Measurements from ENCODE around the gene TMC7. TPM values are rescaled to one million over a fixed set of nuclear protein-coding genes. Genes with fewer than 3 reads are reported as not detected.

TMC7 gene
- total and polyA plus RNA-seq, 2 of the 8 experiments (the other 6 are each of a cell fraction or from before 2014, with no cell fraction given) = 2.3 to 2.6 TPM

- Histone ChIP-seq H4K20me1 (replicated peaks in 1 of 2; ENCODE audit: control insufficient read depth in 1 of 2, insufficient read depth in 2 of 2, low read length in 2 of 2) (no peaks in the 10 kb centered on the region), H2BK20ac (ENCODE audit: low read length) (no peak overlapping the region), H4K91ac (replicated peaks; ENCODE audit: insufficient read length, low read length) (no peak overlapping the region), H3K4ac (replicated peaks; ENCODE audit: insufficient read length, low read depth, low read length) (no peak overlapping the region), H3K9ac (replicated peaks in 1 of 4; ENCODE audit: extremely low read depth in 1 of 4, low read depth in 3 of 4, low read length in 3 of 4) (no peak overlapping the region), H2AFZ (ENCODE audit: low read length) (no peak overlapping the region), H2AK5ac (ENCODE audit: low read depth, low read length) (no peak overlapping the region), H2BK120ac (replicated peaks; ENCODE audit: low read depth, low read length) (no peak overlapping the region), H3K56ac (replicated peaks; ENCODE audit: insufficient read length, low read depth, low read length) (no peak overlapping the region), H2BK15ac (ENCODE audit: low read length) (no peak overlapping the region), H3K23me2 (ENCODE audit: low read depth, low read length) (no peaks in the 10 kb centered on the region), H3K9me3 (ENCODE audit: insufficient read depth in 2 of 2, low read depth in 1 of 2, low read length in 1 of 2) (0 out of 4 replicates have a peak, but pooled peaks cover 0 to 2% of the 10 kb centered on the region in 2 experiments), H4K8ac (ENCODE audit: extremely low read depth, insufficient read depth, low read length) (no peak overlapping the region), H3K4me1 (replicated peaks in 1 of 4; ENCODE audit: control insufficient read depth in 3 of 4, insufficient read depth in 4 of 4, low read length in 3 of 4) (no peaks in the 10 kb centered on the region), H3K79me1 (ENCODE audit: low read depth, low read length) (no peaks in the 10 kb centered on the region), H3K4me2 (ENCODE audit: insufficient read depth in 1 of 2, low read depth in 2 of 2, low read length in 2 of 2) (no peak overlapping the region), H3K23ac (ENCODE audit: insufficient read length) (no peak overlapping the region), H3K36me3 (ENCODE audit: control insufficient read depth in 2 of 4, insufficient read depth in 4 of 4, low read length in 3 of 4) (peaks cover 0 to 11% (median 0%) of the 10 kb centered on the region in 4 experiments; a peak in 2 of 8 replicates), H3K79me2 (ENCODE audit: control insufficient read depth in 1 of 2, insufficient read depth in 2 of 2, low read length in 2 of 2) (no peaks in the 10 kb centered on the region), H3K27ac (ENCODE audit: low read depth, low read length) (no peak overlapping the region), H3K14ac (ENCODE audit: insufficient read length) (no peak overlapping the region), H2BK5ac (ENCODE audit: low read depth, low read length) (no peak overlapping the region), H3K4me3 (ENCODE audit: extremely low read depth in 1 of 4, insufficient read depth in 2 of 4, low read depth in 3 of 4, low read length in 4 of 4) (no peak overlapping the region), H3K18ac (ENCODE audit: extremely low read depth, low read length) (no peak overlapping the region), H4K5ac (ENCODE audit: insufficient read length, low read depth, low read length) (no peak overlapping the region), H3K27me3 (replicated peaks in 1 of 4; ENCODE audit: control insufficient read depth in 3 of 4, extremely low read depth in 1 of 4, insufficient read depth in 3 of 4, low read length in 3 of 4) (no peaks in the 10 kb centered on the region), H2BK12ac (ENCODE audit: low read depth, low read length) (no peak overlapping the region)
- CTCF ChIA-PET (ENCODE audit: partially characterized antibody) = no interaction called here
- POLR2A ChIA-PET (ENCODE audit: partially characterized antibody) = no interaction called here
- DNase-seq (ENCODE audit: low read depth in 1 of 2, low spot score in 2 of 2) = no peak
- no peak for FAIRE-seq
- 93% methylated on average over 4 of the region's 4 CpGs; no CpG with 5 or more reads in 1 of the 2 experiments for WGBS, 2 experiments (ENCODE audit: extremely low coverage in 1 of 2, insufficient coverage in 1 of 2, insufficient read length in 1 of 2, insufficient replicate concordance in 2 of 2, low coverage in 1 of 2, low lambda C conversion rate in 2 of 2, missing lambda C conversion rate in 1 of 2)
- TF ChIP-seq ZNF274 (IDR thresholded peaks at IDR 0.05; ENCODE audit: borderline replicate concordance, extremely low read depth, low read length) = no peak
- no peak for TF ChIP-seq TBP (IDR thresholded peaks at IDR 0.05; ENCODE audit: low read depth, low read length)
- no peak for TF ChIP-seq MAFK (IDR thresholded peaks at IDR 0.05; ENCODE audit: low read depth, low read length)
- TF ChIP-seq GABPA (IDR thresholded peaks at IDR 0.05; ENCODE audit: borderline replicate concordance, insufficient read depth, low read length) = no peak
- no peak for TF ChIP-seq USF2 (IDR thresholded peaks at IDR 0.05; ENCODE audit: low read length)
- TF ChIP-seq CHD2 (IDR thresholded peaks at IDR 0.05; ENCODE audit: low read length) = no peak
- TF ChIP-seq POLR2AphosphoS5 (IDR thresholded peaks at IDR 0.05; ENCODE audit: low read depth, low read length) = no peak
- no peak for TF ChIP-seq EP300 (IDR thresholded peaks at IDR 0.05; ENCODE audit: borderline replicate concordance in 1 of 2, low read depth in 2 of 2, low read length in 2 of 2)
- TF ChIP-seq BRCA1 (IDR thresholded peaks at IDR 0.05; ENCODE audit: low read depth, low read length) = no peak
- TF ChIP-seq POU5F1 (IDR thresholded peaks at IDR 0.05; ENCODE audit: low read depth, low read length) = no peak
- TF ChIP-seq SIRT6 (IDR thresholded peaks at IDR 0.05; ENCODE audit: low read length) = no peak
- TF ChIP-seq PHF8 (conservative IDR thresholded peaks at IDR 0.05; ENCODE audit: low read depth, low read length) = no peak
- TF ChIP-seq TEAD4 (IDR thresholded peaks at IDR 0.05; ENCODE audit: low read depth, low read length) = no peak
- TF ChIP-seq ASH2L (IDR thresholded peaks at IDR 0.05; ENCODE audit: low read length) = no peak
- TF ChIP-seq KDM1A (IDR thresholded peaks at IDR 0.05; ENCODE audit: borderline replicate concordance, low read length) = no peak
Measured at GRCh38 chr16:19020689-19021088, 37.0 kb downstream of the TMC7 start.

All from H1 (cell line).